A549 (cell line): ENCODE measurements around the gene CFAP92. TPM values are rescaled to one million over a fixed set of nuclear protein-coding genes. Genes with fewer than 3 reads are reported as not detected.

Experiments used
- ATAC-seq, 2 experiments: fragments of 200-7000 bp in 1 of 2; fragments of >200 bp in 1 of 2; cut with Nextera tagmentation in 1 of 2; cut with Tn5 transposase in 1 of 2; 3 replicates each; pipeline versions ENCODE4 v1.8.0 to v1.9.1; 2018 to 2020; ENCODE audit warnings: mild to moderate bottlenecking in 1 of 2, moderate library complexity in 1 of 2
- CTCF ChIA-PET: fragments of 300-600 bp; sonication (Branson Sonifier 250); formaldehyde crosslinking; extraction: SDS; loops from one replicate; lab custom pipeline; 2021; ENCODE audit warnings: antibody characterized with exemption, inconsistent platforms; lab: Yijun Ruan, JAX
- POLR2A ChIA-PET: fragments of 350-600 bp; formaldehyde crosslinking; extraction: SDS; loops from one replicate; lab custom pipeline; 2021; ENCODE audit warnings: antibody characterized with exemption, inconsistent platforms; lab: Yijun Ruan, JAX
- DNase-seq, 2 experiments: peaks; one replicate each; pipeline versions ENCODE4 v3.0.0 to v3.0.0-alpha.2; 2011 to 2016; ENCODE audit warnings: low read depth in 1 of 2, low spot score in 1 of 2
- FAIRE-seq: peaks from 2 replicates; lab custom pipeline; 2011; peaks lifted over from hg19 to GRCh38; lab: Jason Lieb, UNC
- H3K27ac ChIP-seq, 2 experiments: fragments of >200 bp; sonication (Bioruptor Twin); formaldehyde crosslinking; 3 replicates each; pipeline ENCODE4 v1.5.1; 2016 to 2017
- H3K4me1 ChIP-seq: fragments of >200 bp; sonication (Bioruptor Twin); formaldehyde crosslinking; 3 replicates; pipeline ENCODE4 v1.6.1; 2016
- H3K4me2 ChIP-seq: fragments of >200 bp; sonication (Bioruptor Twin); formaldehyde crosslinking; 3 replicates; pipeline ENCODE4 v1.6.1; 2016
- H3K4me3 ChIP-seq: fragments of >200 bp; sonication (Bioruptor Twin); formaldehyde crosslinking; 3 replicates; pipeline ENCODE4 v1.5.1; 2016
- H3K9me3 ChIP-seq: fragments of >200 bp; sonication (Bioruptor Twin); formaldehyde crosslinking; 3 replicates; pipeline ENCODE4 v1.6.1; 2016
- ATOH8 ChIP-seq: fragments of 250-450 bp; sonication (Bioruptor Pico); IDR thresholded peaks from 2 replicates; pipeline ENCODE4 v1.5.0; 2020; ENCODE audit warnings: low read depth, mild to moderate bottlenecking, moderate library complexity
- CEBPB ChIP-seq, 2 experiments: fragments of >200 bp in 1 of 2; sonication (Bioruptor Twin) in 1 of 2; formaldehyde crosslinking in 1 of 2; IDR thresholded peaks; 2 replicates each; pipeline ENCODE4 v1.6.1; 2012 to 2016
- EHF ChIP-seq: fragments of 250-450 bp; sonication (Bioruptor Pico); IDR thresholded peaks from 2 replicates; pipeline ENCODE4 v1.5.0; 2020; ENCODE audit warnings: mild to moderate bottlenecking
- EHMT2 ChIP-seq: fragments of 200-600 bp; sonication (generic); IDR thresholded peaks from 2 replicates; pipeline ENCODE4 v1.6.1; 2016; ENCODE audit warnings: antibody characterized with exemption, low read depth, mild to moderate bottlenecking, moderate library complexity
- ELK1 ChIP-seq: fragments of 150-350 bp; IDR thresholded peaks from 2 replicates; pipeline ENCODE4 v1.6.1; 2014; ENCODE audit warnings: low read depth, mild to moderate bottlenecking, low read length
- EP300 ChIP-seq, 2 experiments: fragments of >200 bp; sonication (Bioruptor Twin); formaldehyde crosslinking; IDR thresholded peaks; 2 replicates in 1 of 2; 3 replicates in 1 of 2; pipeline ENCODE4 v1.6.1; 2016 to 2017
- FOSB ChIP-seq: fragments of 250-450 bp; sonication (Bioruptor Pico); IDR thresholded peaks from 2 replicates; pipeline ENCODE4 v1.5.0; 2020; ENCODE audit warnings: mild to moderate bottlenecking, moderate library complexity
- FOXS1 ChIP-seq: fragments of 250-450 bp; sonication (Bioruptor Pico); IDR thresholded peaks from 2 replicates; pipeline ENCODE4 v1.5.0; 2020; ENCODE audit warnings: mild to moderate bottlenecking, moderate library complexity
- GATA3 ChIP-seq: IDR thresholded peaks from 2 replicates; pipeline ENCODE4 v1.6.1; 2012; ENCODE audit warnings: borderline replicate concordance
- HES2 ChIP-seq: fragments of >200 bp; sonication (Bioruptor Twin); formaldehyde crosslinking; IDR thresholded peaks from 2 replicates; pipeline ENCODE4 v1.6.1; 2016
- HEYL ChIP-seq: fragments of 250-450 bp; sonication (Bioruptor Pico); IDR thresholded peaks from 2 replicates; pipeline ENCODE4 v1.8.0; 2021; ENCODE audit warnings: mild to moderate bottlenecking, moderate library complexity
- HOXA7 ChIP-seq: fragments of 250-450 bp; sonication (Bioruptor Pico); IDR thresholded peaks from 2 replicates; pipeline ENCODE4 v1.5.0; 2020; ENCODE audit warnings: mild to moderate bottlenecking, moderate library complexity
- JUNB ChIP-seq: fragments of >200 bp; sonication (Bioruptor Twin); formaldehyde crosslinking; IDR thresholded peaks from 2 replicates; pipeline ENCODE4 v1.6.1; 2016
- MAFK ChIP-seq: fragments of 450-650 bp; IDR thresholded peaks from 2 replicates; pipeline ENCODE4 v1.6.1; 2014; ENCODE audit not compliant: partially characterized antibody
- NPAS2 ChIP-seq: fragments of 250-450 bp; sonication (Bioruptor Pico); IDR thresholded peaks from 2 replicates; pipeline ENCODE4 v1.8.0; 2022; ENCODE audit warnings: mild to moderate bottlenecking, moderate library complexity, borderline replicate concordance
- PHF8 ChIP-seq: fragments of 200-600 bp; sonication (generic); IDR thresholded peaks from 2 replicates; pipeline ENCODE4 v1.6.1; 2016; ENCODE audit warnings: low read depth, mild to moderate bottlenecking, antibody characterized with exemption, moderate library complexity, borderline replicate concordance
- RAD21 ChIP-seq, 2 experiments: fragments of >200 bp in 1 of 2; sonication (Bioruptor Twin) in 1 of 2; formaldehyde crosslinking in 1 of 2; IDR thresholded peaks in 1 of 2; conservative IDR thresholded peaks in 1 of 2; 2 replicates in 1 of 2; 3 replicates in 1 of 2; pipeline ENCODE4 v1.6.1; 2012 to 2018; ENCODE audit warnings: inconsistent platforms in 1 of 2
- RARB ChIP-seq: fragments of 250-450 bp; sonication (Bioruptor Pico); IDR thresholded peaks from 2 replicates; pipeline ENCODE4 v1.8.0; 2021; ENCODE audit warnings: mild to moderate bottlenecking, moderate library complexity
- RFX5 ChIP-seq: fragments of 450-650 bp; IDR thresholded peaks from 2 replicates; pipeline ENCODE4 v1.7.1; 2014; ENCODE audit warnings: antibody characterized with exemption, mild to moderate bottlenecking, moderate library complexity
- RNF2 ChIP-seq: fragments of 200-600 bp; sonication (generic); IDR thresholded peaks from 2 replicates; pipeline ENCODE4 v1.6.1; 2016; ENCODE audit warnings: low read depth, mild to moderate bottlenecking, antibody characterized with exemption, moderate library complexity, borderline replicate concordance
- TFCP2L1 ChIP-seq: fragments of 250-450 bp; sonication (Bioruptor Pico); IDR thresholded peaks from 2 replicates; pipeline ENCODE4 v1.5.0; 2021; ENCODE audit warnings: mild to moderate bottlenecking
- TP53 ChIP-seq: fragments of 250-450 bp; sonication (Bioruptor Pico); IDR thresholded peaks from 2 replicates; pipeline ENCODE4 v1.5.0; 2021; ENCODE audit warnings: mild to moderate bottlenecking, moderate library complexity
- ZC3H11A ChIP-seq: fragments of 450-650 bp; IDR thresholded peaks from 2 replicates; pipeline ENCODE4 v1.6.1; 2014; ENCODE audit warnings: antibody characterized with exemption, mild to moderate bottlenecking
- ZSCAN20 ChIP-seq: fragments of 250-450 bp; sonication (Bioruptor Pico); IDR thresholded peaks from 2 replicates; pipeline ENCODE4 v1.8.0; 2022; ENCODE audit warnings: mild to moderate bottlenecking, moderate library complexity
- WGBS: methylation state at CpG from one replicate; pipeline ENCODE4 v1.1.6; 2017; ENCODE audit errors: missing lambda C conversion rate; 5-methylcytosine and 5-hydroxymethylcytosine counted together
- polyA minus RNA-seq: library from RNA; depleted of rRNA, polyadenylated mRNA; stranded (reverse); fragments of >200 nt; gene quantifications from 2 replicates; pipeline ENCODE4 v1.2.3, GENCODE V29; 2011; rRNA and poly(A)+ RNA removed
- polyA plus RNA-seq, 4 experiments: library from polyadenylated mRNA; depleted of rRNA in 3 of 4; stranded (reverse); fragments of >200 nt; fragmentation: RNase III in 1 of 4; extraction: RNeasy Plus Mini Kit Qiagen cat#74134 plus additional on column Dnase treatment in 1 of 4; gene quantifications; 2 replicates in 3 of 4; 3 replicates in 1 of 4; pipeline ENCODE4 v1.2.3, GENCODE V29; 2011 to 2017
- TF ChIP-seq, protein P1 (sequence below): fragments of >200 bp; sonication (Bioruptor Twin); formaldehyde crosslinking; IDR thresholded peaks from 3 replicates; pipeline ENCODE4 v1.6.1; 2016

CFAP92 gene
- 0.05 TPM in 1 of 2 replicates, not detected in the other for polyA plus RNA-seq (2011; rRNA removed)
- polyA plus RNA-seq (2012; cell fraction: cytosol; rRNA removed): 0.03 TPM in 1 of 2 replicates, not detected in the other
- 0.01 TPM in 2 replicates for polyA plus RNA-seq (2012; cell fraction: nucleus; rRNA removed)
- polyA plus RNA-seq (2017; fragmentation: RNase III; extraction: RNeasy Plus Mini Kit Qiagen cat#74134 plus additional on column Dnase treatment): not detected in 3 replicates
- polyA minus RNA-seq: not detected in 2 replicates

- Histone ChIP-seq H3K27ac (0 out of 6 replicates have a peak within 1 kb of the TSS, but pooled peaks of 1 of the 2 experiments have one; percentile 37), H3K4me3 (peak within 1 kb of the TSS; percentile 38), H3K4me1 (no peaks in the 10 kb centered on the region), H3K4me2 (peak within 1 kb of the TSS; percentile 86), H3K9me3 (no peaks in the 10 kb centered on the region)
- DNase-seq: peak; percentile 54 to 72
- ChIA-PET CTCF (interaction anchor here (1.0 to 3.0 kb wide), 3 partner anchors 23 to 33 kb away, joined by 3 to 10 read pairs (median 8); no protein-coding TSS in a partner anchor), POLR2A (no interaction called here)
- peak; percentile 86 to 98 for ATAC-seq
- no peak for FAIRE-seq
- TF ChIP-seq FOXS1 (CRISPR knock-in tag) (no peak), HEYL (CRISPR knock-in tag) (no peak), FOSB (CRISPR knock-in tag) (no peak), RFX5 (no peak), HES2 (no peak), TFCP2L1 (CRISPR knock-in tag) (no peak), NPAS2 (no peak), HOXA7 (no peak), RARB (no peak), PHF8 (no peak), ZC3H11A (no peak), ATOH8 (no peak), EHF (CRISPR knock-in tag) (no peak), MAFK (no peak), ELK1 (no peak), RAD21 (conservative IDR thresholded peaks at IDR 0.05 in 1 of 2, IDR thresholded peaks at IDR 0.05 in 1 of 2) (no peak)
- TF ChIP-seq, protein P1, sequence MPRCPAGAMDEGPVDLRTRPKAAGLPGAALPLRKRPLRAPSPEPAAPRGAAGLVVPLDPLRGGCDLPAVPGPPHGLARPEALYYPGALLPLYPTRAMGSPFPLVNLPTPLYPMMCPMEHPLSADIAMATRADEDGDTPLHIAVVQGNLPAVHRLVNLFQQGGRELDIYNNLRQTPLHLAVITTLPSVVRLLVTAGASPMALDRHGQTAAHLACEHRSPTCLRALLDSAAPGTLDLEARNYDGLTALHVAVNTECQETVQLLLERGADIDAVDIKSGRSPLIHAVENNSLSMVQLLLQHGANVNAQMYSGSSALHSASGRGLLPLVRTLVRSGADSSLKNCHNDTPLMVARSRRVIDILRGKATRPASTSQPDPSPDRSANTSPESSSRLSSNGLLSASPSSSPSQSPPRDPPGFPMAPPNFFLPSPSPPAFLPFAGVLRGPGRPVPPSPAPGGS: no peak
- 83% methylated on average over 27 of the region's 57 CpGs for WGBS
These were observed at the start of gene CFAP92 for GRCh38 chr3:128993461-128994172. Gene CFAP92 (minus strand): TSS chr3:128994076. CDS start chr3:128993304, 772 bp downstream.

DNA sequence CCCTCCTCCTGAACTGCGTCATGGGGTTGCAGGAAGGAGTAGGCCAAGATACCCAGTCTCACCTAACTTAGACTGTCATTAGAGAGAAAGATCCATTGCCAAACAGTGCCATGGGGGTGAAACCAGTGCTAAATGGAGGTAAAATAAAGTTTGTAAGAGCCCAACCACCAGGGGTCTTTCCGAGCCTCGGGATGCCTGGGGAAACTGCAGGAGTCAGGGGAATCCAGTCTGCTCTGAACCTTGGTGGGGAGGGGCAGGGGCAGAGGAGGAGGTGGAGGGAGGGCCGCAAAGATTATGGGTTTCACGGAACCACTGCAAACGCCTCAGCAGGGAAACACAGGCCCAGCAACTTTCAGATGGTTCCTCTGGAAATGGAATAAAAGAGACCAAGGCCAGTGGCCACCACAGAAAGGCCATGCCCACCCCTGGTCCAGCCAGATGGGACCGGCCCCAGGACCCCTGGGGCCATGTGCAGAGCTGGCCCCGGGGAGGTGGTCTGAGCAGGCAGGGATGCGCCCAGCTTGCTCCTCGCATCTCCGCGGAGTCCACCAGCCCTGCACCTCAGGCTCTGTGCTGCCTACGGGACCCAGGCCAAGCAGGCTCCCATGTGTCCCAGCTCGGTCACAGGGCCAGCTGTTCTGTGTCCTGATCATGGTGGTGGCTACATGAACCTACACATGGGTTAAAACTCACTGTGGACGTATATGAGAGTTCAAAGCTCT, 46.9 kb upstream of the CFAP92 start:
- TF ChIP-seq JUNB (no peak), ZC3H11A (no peak), EHMT2 (no peak), NPAS2 (no peak), CEBPB (IDR thresholded peaks at IDR 0.05) (no peak), ZSCAN20 (no peak), GATA3 (no peak), RNF2 (no peak), EP300 (IDR thresholded peaks at IDR 0.05) (no peak), TP53 (CRISPR knock-in tag) (no peak)
- Histone ChIP-seq H3K9me3 (no peaks in the 10 kb centered on the region), H3K27ac (no peak overlapping the region), H3K4me3 (no peak overlapping the region), H3K4me1 (no peaks in the 10 kb centered on the region), H3K4me2 (no peak overlapping the region)
- CTCF ChIA-PET: interaction anchor here (2.1 to 2.6 kb wide), 2 partner anchors 12 to 14 kb away, joined by 8 to 9 read pairs; no protein-coding TSS in a partner anchor
- POLR2A ChIA-PET: no interaction called here
- WGBS: 80% methylated on average over 14 of the region's 15 CpGs
- FAIRE-seq: no peak
- no peak for DNase-seq
- ATAC-seq: no peak
